Measurements from ENCODE around the gene RHD.
"Not testable (repeated sequence)": the region's sequence is repeated elsewhere in the genome, so short reads cannot be mapped to it uniquely, and the experiment has no call there.

The RHD gene

DNA sequence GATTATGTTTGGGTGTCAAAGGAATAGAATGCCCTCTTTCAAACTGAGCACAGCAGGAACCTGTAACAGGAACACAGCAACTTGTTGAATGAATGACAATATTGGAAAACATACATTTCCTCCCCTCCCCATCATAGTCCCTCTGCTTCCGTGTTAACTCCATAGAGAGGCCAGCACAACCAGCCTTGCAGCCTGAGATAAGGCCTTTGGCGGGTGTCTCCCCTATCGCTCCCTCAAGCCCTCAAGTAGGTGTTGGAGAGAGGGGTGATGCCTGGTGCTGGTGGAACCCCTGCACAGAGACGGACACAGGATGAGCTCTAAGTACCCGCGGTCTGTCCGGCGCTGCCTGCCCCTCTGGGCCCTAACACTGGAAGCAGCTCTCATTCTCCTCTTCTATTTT is at the start of gene RHD:
Gene RHD (plus strand): TSS at position 272 of the 400 bp plus-strand sequence. CDS start 39 bp downstream, at position 311.
- not testable (repeated sequence) for DNase-seq (ENCODE audit: low read depth, low spot score); H3K27ac ChIP-seq

DNA sequence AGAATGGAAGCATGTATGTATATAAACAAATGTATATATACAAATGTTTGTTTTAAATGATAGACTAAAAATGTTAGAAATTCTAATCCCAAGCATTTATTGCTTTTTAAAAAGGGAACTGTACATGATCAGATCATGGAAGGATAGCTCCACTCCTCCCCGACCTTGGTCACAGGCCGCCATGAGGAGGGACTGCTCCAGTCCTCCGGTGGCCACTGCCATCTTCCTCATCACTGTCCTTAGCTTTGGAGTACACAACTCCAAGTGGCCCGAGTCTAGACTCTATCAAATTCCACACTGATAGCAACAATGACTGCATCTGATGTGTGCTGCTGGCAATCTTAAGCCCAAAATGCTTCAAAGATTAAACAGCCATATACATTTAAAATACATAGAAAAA is 49.7 kb upstream of the RHD start:
- H3K27ac ChIP-seq = no peak overlapping the region
- DNase-seq (ENCODE audit: low read depth, low spot score) = no peak

DNA sequence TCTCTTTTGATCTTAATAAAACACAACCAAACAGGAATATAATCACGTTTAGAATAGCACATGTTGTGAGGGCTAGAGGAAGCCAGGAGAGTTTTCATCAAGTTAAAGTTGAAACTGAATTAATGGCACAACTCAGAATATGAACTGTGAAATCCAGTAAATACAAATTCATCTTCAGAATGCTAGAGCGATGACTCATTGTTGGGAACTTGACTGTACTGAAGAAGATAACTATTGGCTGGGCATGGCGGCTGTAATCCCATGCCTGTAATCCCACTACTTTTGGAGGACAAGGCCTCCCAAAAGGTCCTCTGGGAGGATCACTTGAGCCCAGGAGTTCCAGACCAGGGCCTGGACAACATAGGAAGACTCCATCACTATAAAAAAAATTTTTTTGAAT is 48.8 kb upstream of the RHD start:
- H3K27ac ChIP-seq = no peak overlapping the region
- no peak for DNase-seq (ENCODE audit: low read depth, low spot score)

DNA sequence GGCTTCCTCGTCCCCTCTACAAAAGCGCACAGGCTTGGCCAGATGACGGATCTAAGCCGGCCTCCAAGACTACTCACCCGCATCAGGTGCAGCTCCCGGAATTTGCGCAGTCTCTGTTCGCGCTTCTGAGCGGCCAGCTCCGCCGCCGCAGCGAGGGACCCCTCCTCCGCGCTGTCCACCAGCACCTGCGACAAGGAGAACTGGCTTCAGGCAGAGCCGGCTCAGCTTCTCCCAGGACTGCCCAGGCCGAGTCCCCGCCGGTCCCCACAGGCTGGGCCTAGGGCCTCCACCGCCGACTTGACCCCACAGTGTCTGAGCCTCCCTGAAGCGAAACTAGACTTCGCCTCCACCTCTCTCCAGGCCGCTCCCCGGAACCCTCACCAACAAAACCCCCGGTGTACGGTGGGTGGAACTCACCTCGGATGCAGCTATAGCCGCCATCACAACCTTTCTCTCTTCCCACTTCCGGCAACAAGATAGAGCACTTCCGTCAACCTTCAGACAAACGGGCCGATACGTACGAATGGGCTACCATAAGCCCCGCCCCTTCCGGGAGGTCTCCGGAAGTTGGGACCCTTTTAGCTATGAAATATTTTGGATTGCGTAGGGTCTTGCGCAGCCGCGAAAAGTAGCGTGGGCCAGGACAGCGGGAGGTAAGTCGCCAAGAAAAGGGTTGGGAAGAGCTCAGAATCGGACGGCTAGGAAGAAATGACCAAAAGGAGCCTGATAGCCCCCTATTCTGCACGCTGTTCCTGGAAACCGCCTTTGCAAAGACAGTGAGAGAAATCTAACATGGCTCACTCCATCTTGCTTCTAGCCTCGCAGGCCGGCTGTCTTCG is 40.1 kb upstream of the RHD start, which contains the start of gene SYF2:
Gene SYF2 (minus strand): TSS at position 476 of the 839 bp plus-strand sequence. CDS start 35 bp downstream, at position 441.
- H3K27ac ChIP-seq = peak within 1 kb of the TSS; percentile 90
- DNase-seq (ENCODE audit: low read depth, low spot score) = no peak

DNA sequence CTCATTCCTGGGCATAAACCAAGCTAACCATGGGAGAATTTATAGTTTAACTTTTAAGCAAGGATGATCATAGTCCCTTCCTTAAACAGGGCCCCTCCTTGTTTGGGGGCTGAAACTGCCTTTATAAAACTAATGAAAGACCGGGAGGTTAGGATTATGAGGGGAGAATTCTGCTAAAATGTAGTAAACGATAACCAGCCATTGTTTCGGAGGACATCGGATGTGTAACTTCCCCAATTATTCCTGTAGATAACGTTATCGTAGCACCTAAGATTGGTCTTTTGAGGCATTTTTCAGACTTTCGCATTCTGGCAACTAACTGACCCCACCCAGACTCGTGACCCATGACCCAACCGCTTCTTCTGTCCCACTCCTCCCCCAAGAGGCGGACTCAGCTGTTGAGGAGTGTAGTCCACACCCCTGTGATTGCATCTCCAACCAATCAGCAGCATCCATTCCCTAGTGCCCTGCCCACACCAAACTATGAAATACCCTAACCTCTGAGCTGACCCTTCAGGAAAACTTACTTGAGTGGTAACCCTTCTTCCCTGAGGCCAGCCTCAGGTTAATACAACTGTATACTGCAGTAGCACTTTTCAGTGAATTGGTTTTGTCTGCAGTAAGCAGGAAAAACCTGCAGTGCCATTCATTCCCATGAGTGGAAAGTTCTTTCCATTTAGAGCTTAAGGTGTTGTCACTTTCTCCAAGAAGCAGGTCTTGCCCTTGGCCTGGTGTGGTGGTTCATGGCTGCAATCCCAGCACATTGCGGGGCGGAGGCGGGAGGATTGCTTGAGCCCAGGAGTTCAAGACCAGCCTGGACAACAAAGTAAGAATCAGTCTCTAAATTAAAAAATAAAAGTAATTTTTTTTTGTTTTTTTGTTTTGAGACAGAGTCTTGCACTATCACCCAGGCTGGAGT is 39.2 kb upstream of the RHD start:
- DNase-seq (ENCODE audit: low read depth, low spot score) = peak; percentile 64
- H3K27ac ChIP-seq = peak overlapping the region; percentile 90

DNA sequence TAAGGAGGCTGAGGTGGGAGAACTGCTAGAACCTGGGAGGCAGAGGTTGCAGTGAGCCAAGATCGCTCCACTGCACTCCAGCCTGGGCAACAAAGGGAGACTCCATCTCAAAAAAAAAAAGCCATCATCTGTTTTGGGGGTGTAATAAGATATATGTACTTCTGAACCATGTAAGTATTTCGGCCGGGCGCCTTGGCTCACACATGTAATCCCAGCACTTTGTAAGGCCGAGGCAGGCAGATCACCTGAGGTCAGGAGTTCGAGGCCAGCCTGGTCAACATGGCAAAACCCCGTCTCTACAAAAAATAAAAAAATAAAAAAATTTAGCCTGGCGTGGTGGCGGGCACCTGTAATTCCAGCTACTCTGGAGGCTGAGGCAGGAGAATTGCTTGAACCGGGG is 36.9 kb upstream of the RHD start:
- H3K27ac ChIP-seq; DNase-seq (ENCODE audit: low read depth, low spot score): not testable (repeated sequence)

DNA sequence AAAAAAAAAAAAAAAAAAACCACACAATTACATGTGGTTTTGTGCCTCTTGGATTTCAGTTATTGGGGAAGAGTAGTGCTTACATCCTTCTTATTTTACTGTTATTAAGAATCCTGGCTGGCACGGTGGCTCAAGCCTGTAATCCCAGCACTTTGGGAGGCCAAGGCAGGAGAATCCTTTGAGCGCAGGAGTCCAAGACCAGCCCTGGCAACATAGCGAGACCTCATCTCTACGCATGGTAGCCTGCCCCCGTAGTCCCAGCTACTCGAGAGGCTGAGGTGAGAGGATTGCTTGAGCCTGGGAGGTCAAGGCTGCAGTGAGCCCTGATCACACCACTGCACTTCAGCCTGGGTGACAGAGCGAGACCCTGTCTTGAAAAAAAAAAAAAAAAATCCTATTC is 36.0 kb upstream of the RHD start:
- not testable (repeated sequence) for DNase-seq (ENCODE audit: low read depth, low spot score); H3K27ac ChIP-seq

DNA sequence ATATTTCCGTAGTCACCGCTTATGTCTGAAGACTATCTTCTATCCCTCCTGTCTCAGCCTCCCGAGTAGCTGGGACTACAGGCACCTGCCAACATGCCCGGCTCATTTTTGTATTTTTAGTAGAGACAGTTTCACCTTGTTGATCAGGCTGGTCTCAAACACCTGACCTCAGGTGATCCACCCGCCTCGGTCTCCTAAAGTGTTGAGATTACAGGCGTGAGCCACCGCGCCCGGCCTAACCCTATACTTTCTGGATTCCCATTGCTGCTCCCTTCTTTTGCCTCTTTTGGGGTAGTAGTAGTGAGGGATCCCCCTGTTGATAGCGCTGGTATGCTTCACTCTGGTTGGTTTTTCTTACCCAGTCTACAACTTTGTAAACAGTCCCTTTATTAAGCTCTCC is 34.3 kb upstream of the RHD start:
- no peak overlapping the region for H3K27ac ChIP-seq
- DNase-seq (ENCODE audit: low read depth, low spot score) = no peak

DNA sequence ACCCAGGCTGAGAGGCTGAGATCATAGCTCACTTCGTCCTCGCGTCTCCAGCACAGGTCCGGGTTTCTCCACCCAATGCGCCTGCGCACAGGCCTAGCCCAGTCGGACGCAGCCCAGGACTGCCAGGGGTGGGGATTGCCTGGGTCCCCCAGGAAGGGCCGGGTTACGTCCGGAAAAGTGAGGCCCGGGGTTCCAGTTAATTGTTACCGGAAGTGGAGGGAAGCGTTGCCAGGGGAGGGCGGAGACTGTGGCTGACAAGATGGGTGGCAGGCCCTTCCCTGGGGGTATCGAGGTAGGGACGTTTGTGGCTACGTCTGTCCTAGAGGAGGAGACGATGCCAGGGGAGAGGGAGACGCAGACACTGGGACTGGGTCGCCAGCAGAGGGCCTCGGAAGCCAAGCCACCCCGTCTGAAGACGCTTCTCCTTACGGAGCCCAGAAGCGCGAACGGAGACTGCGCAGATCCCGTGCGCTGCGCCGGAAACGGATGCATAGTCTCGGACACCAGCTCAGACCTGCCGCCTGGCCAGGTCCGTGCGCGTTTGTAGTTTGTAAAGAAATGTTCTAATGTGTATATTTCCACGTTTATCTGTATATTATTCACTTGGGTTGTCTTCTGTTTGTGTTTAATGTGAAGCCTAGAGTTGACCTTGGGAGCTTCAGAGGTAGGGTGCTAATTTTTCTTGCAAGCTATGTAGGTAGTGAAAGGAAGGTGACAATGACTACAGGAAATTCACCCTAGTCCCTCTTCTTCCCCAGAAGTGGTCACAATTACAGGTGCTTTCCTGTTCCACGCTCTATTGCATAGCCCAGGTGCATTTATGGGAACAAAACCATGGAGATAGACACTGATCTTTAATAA is 32.4 kb upstream of the RHD start:
- H3K27ac ChIP-seq = peak overlapping the region; percentile 84
- DNase-seq (ENCODE audit: low read depth, low spot score) = peak; percentile 87

DNA sequence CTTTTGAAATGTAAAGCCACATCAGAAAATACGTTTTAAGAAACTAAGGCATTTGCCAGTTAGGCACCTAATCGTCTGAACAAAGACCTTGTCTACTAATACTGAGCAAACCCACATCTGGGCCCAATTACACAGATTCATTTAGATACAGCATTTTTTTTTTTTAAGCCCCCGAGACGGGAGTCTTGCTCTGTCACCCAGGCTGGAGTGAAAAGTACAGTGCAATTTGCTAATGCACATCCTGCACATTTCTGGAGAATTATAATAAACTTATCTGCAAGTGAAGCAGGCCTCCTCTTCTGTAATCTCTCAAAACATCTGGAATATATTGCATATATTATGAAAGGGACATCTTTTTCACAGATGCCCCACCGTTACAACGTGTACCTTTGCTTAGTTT is 28.4 kb upstream of the RHD start:
- no peak for DNase-seq (ENCODE audit: low read depth, low spot score)
- no peak overlapping the region for H3K27ac ChIP-seq

DNA sequence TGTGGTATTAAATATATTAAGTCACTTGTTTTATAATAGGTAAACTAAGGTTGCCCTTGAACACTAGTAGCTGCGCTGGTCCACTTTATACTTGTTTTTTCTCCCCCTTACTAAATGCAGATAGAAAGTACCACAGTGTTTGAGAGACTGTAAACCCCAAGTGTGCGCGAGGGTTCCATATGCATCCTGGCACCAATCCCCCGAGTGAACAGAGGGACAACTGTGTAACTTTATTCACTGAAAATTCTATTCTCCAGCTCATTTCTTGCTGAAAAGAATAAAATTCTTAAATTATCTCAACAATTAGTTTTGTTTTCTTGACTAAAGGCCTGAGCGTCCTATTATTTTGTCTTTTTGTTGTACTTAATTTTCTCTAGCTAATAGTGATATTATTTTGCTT is 26.9 kb upstream of the RHD start:
- DNase-seq (ENCODE audit: low read depth, low spot score) = no peak
- peak overlapping the region; percentile 97 for H3K27ac ChIP-seq

DNA sequence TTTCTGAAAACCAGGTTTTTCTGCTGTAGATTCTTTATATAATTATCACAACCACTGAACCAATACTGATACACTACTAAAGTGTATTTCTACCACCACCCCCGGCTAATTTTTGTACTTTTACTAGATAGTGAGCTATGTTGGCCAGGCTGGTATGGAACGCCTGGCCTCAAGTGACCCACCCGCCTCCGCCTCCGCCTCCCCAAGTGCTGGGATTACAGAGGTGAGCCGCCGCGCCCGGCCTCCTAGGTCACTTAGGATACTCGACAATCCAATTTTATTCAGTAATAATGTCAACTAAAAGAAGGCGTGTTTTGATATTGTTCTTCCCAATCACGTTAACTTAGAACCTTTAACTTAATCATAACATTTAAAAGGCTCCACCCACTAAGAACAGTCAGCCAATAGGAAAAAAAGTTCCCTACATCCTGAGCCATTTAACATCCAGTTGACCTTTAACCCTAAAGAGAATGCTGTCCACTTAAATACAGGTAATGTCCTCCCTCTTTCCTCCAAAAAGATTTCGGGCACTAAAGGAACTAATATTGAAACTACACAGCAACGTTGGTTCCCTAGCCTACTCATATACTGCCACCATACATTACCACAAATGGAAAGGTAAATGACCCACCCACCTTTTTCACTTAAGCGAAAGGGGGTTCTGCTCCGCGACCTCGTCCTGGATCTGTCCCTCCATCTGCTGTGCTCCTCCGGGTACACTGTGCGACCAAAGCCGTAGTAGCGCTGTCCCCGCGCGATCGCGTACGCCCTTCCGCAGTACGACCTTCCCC is 26.3 kb upstream of the RHD start:
- peak overlapping the region; percentile 97 for H3K27ac ChIP-seq
- DNase-seq (ENCODE audit: low read depth, low spot score) = no peak

DNA sequence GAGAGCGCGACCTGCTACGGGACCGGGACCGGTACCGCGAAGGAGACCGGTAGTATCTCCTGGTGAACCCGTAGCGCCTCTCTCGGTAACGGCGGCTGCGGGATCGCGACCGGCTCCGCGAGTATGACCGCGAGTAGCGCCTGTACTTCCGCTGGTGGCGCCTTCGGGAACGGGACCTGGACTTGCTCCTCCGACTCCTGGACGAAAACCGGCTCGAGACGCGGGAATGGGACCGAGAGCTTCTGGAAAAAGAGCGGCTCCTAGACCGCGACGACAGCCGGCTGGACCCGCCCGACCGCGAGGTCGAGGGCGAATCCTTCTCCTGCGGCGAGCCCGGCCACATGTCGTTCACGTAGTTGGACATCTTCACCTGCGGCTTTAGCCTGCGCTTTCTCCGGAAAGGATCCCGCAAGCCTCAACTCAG is 25.7 kb upstream of the RHD start:
- no peak for DNase-seq (ENCODE audit: low read depth, low spot score)
- H3K27ac ChIP-seq = peak overlapping the region; percentile 97

DNA sequence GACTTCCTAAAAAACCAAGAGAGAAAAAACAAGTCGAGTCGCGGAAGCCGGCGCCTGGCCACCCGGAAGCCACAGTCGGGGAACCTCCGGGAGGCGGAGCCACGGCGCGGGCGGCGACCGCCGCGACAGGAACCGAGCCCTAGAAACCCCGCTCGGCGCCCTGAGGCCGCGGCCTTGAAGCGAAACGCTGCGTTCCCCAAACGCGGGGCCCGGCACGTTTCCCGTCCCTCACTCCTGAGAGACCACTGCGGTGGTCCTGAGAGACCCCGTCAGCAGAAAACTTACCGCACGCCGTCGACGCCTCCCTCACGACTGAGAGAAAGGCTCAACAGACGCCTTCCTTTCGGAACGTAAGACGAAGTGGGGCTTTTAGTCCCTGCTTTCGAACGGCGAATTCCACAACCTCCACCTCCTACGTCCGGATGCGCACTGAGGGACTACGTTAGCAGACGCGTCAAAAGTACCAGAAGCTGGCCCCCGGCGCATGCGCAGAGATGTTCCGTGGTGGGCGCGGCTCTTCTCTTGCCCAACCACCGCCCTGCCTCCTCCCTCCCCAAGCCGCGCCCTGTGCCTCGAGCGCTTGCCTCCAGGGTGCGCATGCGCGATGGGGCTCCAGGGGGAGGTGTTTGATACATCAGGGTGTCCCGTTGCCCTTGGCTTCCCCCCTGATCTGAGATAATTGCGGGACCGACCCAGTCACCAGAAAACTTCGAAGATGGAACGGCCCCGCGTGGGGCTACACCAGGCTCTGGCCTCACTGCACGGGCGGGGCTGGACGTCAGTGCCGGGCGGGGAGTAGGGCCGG is 25.1 kb upstream of the RHD start, which contains the start of gene RSRP1:
Gene RSRP1 (minus strand): TSS at position 431 of the 805 bp plus-strand sequence. CDS start 491 bp downstream, outside the sequence.
- H3K27ac ChIP-seq = peak within 1 kb of the TSS; percentile 97
- DNase-seq (ENCODE audit: low read depth, low spot score) = peak; percentile 81

DNA sequence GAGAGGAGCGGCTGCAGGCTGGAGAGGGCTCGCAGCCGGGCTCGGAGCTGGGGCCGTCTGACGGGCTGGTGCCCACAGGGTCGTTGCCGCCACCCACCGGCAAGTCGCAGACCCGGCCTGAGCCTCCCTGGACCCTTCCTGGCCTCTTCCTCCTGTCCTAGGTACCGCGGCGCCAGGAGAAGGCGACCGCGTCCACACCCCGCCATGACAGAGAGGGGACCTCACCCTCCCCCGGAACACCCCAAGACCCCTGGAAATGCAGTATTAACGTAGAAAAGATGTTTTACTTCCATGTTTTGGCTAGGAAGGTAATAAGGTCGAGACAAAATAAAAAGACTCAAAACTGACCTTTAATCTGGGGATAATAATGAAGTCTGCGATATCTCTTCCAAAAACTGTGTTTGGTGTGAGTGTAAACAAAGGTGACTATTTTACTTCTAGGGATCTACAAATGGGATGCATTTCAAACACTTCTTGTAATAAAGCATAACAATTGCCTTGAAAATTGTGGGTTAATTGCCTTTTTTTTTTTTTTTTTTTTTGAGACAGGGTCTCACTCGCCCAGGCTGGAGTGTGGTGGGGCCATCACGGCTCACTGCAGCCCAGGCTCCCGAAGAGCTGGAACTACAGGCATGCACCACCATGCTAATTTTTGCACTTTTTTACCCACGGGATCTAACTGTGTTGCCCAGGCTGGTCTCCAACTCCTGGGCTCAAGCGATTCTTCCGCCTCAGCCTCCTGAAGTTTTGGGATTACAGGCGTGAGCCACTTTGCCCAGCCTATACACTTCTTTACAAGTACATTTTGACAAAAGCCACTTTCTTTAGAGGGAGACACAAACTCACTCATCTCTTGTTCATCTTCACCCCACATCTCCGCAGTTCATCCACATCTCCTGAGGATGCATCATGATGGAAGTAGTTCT is 24.2 kb upstream of the RHD start:
- DNase-seq (ENCODE audit: low read depth, low spot score) = no peak
- peak overlapping the region; percentile 97 for H3K27ac ChIP-seq

DNA sequence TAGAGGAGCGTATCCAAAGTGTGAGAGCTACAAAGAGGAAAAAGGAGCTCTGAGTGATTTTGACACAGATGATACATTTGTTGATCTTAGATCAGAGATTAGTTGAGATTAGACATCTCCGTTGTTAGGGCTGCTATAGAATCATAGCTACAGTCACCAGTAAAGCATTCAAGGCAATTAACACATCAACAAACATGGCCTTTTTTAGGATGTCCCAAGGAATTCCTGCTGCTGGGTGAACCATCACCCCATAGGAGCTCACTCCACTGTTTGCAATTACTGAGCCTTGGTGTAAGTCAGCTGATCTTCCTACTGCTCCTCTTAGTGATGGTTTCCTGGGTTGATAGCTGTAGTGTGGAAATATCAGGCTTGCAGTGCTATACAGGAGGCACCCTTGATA is 18.4 kb upstream of the RHD start:
- DNase-seq (ENCODE audit: low read depth, low spot score) = peak; percentile 51
- peak overlapping the region; percentile 11 for H3K27ac ChIP-seq

Measured in epithelial cell of prostate (primary cell).